HG02943 (cell line): ENCODE measurements around the gene U2AF1L4.
"Not testable (repeated sequence)": the region's sequence is repeated elsewhere in the genome, so short reads cannot be mapped to it uniquely, and the experiment has no call there.

Source experiments
- ATAC-seq: cut with Tn5 transposase; IDR thresholded peaks from one replicate; pipeline ENCODE4 v1.9.1; 2021; ENCODE audit warnings: mild to moderate bottlenecking, low read depth, moderate library complexity; ENCODE audit not compliant: unreplicated experiment

Gene U2AF1L4

GRCh38 chr19:35781650-35782049 is 36.4 kb upstream of the U2AF1L4 start:
- ATAC-seq = no peak

GRCh38 chr19:35780717-35781116 is 35.5 kb upstream of the U2AF1L4 start:
- ATAC-seq = no peak

DNA sequence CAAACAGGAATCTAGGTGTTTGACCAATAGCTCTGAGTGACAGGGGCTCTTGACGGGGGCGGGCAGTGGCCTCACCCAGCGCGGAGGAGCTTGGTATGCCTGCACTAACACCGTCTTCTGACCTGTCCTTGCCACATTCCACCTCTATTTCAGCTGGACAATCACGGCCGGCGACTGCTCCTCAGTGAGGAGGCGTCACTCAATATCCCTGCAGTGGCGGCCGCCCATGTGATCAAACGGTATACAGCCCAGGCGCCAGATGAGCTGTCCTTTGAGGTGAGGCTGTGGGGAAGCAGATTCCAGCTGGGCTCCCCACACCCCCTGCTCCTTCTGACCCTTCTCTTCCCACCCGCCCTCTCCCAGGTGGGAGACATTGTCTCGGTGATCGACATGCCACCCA is 34.8 kb upstream of the U2AF1L4 start:
- ATAC-seq = no peak

DNA sequence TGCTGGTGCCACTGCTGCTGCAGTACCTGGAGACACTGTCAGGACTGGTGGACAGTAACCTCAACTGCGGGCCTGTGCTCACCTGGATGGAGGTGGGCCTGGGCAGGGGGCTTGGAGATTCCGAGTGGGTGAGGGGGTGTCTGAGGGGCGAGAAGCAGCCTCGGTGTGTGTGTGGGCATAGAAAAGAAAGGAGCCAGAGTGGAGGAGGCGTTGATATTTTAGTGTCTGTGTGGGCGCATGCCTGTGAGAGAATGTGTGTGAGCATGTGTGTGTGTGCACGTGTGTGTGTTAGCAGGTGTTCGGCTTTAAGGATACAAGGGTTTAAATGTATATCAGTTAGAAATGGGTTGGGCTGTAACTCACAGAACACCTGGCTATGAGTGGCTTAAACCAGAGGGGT is 33.8 kb upstream of the U2AF1L4 start:
- ATAC-seq = no peak

DNA sequence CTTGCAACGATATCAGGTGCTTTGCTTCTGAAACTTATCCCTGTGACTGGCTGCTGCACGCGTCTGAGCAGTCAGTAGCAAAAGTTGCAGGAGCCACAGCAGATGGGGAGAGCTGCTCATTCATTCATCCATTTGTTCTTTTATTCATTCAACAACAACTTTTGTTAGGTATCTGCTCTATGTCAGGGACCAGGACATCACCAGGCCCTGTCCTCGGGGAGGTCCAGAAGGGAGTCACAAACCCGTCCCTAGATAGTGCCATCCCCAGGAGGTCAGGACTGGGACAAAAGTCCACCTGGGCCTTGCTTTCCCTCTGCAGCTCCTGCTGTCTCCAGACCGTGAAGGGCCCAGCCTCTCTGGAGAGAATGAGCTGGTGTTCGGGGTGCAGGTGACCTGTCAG is 32.7 kb upstream of the U2AF1L4 start:
- ATAC-seq = no peak

DNA sequence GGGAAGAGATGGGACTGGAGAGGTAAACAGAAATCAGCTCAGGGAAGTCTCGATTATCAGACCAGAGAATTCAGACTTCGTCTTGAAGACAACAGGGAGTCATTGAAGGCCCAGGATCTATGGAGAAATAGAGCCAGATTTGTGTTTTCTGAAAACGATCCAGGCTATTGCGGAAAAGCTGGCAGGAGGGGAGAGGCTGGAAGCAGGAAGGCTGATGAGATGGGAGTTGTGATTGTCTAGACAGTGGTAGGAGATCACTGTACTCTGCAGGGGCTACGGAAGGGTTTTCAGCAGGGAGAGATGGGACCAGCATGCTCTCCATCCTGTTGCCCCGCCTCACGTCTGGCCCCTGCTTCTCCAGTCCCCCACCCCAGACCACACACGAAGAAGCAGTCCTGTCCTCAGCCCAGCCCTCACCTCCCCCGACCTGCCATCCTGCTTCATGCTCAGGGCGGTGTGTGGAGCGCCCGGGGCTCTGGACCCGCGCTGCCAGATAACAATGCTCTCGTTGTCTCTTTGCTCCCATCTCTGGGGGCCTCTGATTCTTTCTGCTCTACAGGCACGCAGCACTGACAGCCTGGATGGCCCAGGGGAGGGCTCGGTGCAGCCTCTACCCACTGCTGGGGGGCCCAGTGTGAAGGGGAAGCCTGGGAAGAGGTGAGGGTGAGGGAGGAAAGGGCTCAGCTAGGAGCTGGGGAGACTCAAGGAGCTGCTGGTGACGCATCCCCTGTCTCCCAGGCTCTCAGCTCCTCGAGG is 32.0 kb upstream of the U2AF1L4 start:
- no peak for ATAC-seq

DNA sequence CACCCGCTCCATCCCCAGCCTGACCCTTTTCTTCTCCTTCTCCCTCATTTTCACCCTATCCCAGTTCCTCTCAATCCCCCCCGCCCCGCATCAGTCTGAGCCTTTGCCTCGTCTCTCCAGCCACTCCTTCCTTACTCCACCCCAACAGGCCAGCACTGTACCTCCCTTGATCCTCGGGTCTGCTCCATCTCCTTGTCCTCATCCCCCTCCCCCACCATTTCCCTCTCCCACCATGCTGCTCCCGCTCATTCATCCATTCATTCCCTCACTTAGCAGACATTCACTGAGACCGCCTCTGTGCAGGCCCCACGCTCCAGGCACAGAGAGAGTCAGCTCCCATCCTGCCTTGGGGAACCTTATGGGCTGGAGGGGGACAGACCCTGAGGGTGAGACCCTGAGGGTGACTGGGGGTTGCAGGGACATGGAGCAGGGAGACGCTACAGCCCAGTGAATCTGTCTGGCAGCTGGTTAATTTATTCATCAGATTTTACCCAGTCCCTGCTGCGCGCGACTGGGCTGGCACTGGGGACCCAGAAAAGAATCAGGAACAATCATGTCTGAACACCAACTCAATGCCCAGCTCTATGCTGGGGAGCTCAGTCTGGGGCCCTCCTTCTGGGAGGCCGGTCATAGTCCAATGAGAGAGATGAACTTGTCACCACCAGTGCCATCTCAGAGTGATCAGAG is 31.0 kb upstream of the U2AF1L4 start:
- no peak for ATAC-seq

- ATAC-seq = peak; percentile 76
Observed at GRCh38 chr19:35775298-35776101, 30.3 kb upstream of the U2AF1L4 start, which contains the start of gene ARHGAP33. ARHGAP33 (plus strand) TSS chr19:35775564; CDS start chr19:35775659, 95 bp downstream.

DNA sequence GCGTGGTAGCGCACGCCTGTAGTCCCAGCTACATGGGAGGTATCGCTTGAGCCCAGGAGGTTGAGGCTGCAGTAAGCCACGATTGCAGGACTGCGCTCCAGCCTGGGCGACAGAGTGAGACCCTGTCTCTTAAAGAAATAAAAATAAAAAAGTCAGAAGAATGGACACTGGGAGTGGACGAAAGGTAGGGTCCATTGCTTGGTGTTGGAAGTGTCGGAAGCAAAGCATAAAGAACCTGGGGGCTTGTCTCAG is 29.8 kb upstream of the U2AF1L4 start:
- no peak for ATAC-seq

DNA sequence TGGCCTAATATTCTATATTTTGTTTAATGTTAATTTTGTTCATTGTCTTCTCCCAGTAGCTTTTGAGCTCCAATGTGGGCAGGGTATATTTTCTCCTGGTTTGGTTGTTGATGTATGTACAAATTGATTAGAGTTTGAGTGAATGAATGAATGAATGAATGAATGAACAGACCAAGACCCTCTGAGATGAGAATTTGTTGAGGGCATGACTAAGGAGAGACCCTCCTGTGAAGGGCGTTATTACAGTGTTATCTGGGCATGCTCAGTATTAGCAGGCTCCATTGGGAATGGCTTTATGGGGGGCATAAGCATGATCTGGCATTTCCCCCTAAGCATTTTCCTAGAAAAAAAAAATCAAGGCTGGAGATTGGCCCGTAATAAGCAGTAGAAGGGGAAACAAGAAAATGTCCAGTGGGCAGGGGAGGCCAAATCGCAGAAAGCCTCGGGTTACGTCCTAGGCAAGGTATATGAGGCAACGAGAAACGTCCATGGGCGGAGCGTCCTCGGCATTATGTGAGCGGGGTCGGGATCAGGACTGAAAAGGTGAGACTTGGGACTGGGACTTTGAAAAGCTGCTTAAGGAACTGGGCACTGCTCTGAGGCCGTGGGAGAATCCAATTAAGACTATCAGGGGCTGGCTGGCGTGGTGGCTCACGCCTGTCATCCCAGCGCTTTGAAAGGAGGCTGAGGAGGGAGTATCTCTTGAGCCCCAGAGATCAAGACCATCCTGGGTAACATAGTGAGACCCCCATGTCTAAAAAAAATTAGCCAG is 29.2 kb upstream of the U2AF1L4 start:
- ATAC-seq = no peak

- ATAC-seq = no peak
Observed at GRCh38 chr19:35773020-35773806, 28.0 kb upstream of the U2AF1L4 start.

- ATAC-seq = not testable (repeated sequence)
Observed at GRCh38 chr19:35772362-35772761, 27.1 kb upstream of the U2AF1L4 start.

- ATAC-seq = no peak
Observed at GRCh38 chr19:35768082-35768421, 22.8 kb upstream of the U2AF1L4 start.

- no peak for ATAC-seq
Observed at GRCh38 chr19:35767288-35768081, 22.3 kb upstream of the U2AF1L4 start.

DNA sequence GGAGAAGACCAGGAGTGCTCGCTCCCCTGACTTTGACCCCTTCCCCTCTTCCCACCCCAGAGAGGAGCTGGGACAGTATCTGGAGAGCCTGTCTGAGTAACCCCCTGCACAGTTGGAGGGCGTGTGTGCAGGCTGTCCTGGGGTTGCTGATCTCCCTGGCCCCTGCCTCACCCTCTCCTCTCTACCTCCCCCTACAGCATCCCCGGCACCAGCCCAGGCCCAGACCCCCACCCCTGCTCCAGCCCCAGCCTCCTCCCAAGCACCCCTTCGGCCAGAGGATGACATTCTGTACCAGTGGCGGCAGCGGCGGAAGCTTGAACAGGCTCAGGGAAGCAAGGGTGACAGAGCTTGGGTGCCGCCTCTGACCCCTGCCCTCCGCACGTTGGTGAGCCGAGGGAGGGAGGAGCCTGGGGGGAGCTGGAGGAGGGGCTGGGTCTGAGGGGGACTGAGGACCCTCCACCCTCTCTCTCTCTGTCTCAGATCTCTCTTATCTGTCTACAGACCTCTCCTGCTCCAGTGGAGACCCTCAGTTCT is 21.4 kb upstream of the U2AF1L4 start:
- ATAC-seq = no peak

- ATAC-seq = no peak
Observed at GRCh38 chr19:35764432-35765315, 19.5 kb upstream of the U2AF1L4 start.

- ATAC-seq = no peak
Observed at GRCh38 chr19:35760711-35761349, 15.6 kb upstream of the U2AF1L4 start.

DNA sequence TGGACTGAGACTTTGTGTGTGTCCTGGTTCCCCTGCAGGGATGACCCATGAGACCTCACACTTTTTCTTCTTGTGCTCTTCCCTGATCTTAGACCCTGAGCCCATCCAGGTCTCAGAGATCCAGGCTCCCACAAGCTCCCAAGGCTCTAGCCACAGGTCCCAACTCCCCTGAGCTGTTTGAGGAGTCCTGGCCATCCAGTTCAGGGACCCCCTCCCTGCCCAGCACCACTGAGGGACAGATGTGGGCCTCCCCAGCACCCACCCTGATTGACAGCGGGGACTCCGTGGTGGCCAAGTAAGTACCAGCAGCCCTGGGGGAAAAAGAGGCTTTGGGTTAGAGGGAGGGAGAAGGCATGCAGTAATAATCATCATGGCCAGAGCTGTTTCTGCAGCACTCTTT is 14.5 kb upstream of the U2AF1L4 start:
- ATAC-seq = no peak
